Ovary (tissue), 9 donors: Measurements from ENCODE around the gene PBX1. TPM values are rescaled to one million over a fixed set of nuclear protein-coding genes. Genes with fewer than 3 reads are reported as not detected.

Experiments used
- DNase-seq, 5 donors: peaks; one replicate each; pipeline ENCODE4 v3.0.0-alpha.2; 2019 to 2020
- H3K27ac ChIP-seq, 2 donors: fragments of 200-600 bp; one replicate each; pipeline versions ENCODE4 v1.5.1 to v1.8.0; 2019 to 2022
- H3K27me3 ChIP-seq: fragments of 200-600 bp; one replicate; pipeline ENCODE4 v1.8.0; 2022
- H3K36me3 ChIP-seq: fragments of 200-600 bp; sonication (generic); one replicate; pipeline ENCODE4 v1.5.1; 2019
- H3K4me1 ChIP-seq: one replicate; pipeline ENCODE4 v1.8.1; 2013; ENCODE audit warnings: mild to moderate bottlenecking, moderate library complexity; ENCODE audit not compliant: insufficient read depth
- H3K4me3 ChIP-seq: fragments of 200-600 bp; sonication (generic); one replicate; pipeline ENCODE4 v1.5.1; 2017
- H3K9me3 ChIP-seq, 2 donors: fragments of 200-600 bp in 1 of 2; sonication (generic) in 1 of 2; one replicate each; pipeline versions ENCODE4 v1.5.1 to v1.8.1; 2013 to 2019; ENCODE audit warnings: mild to moderate bottlenecking in 1 of 2, moderate library complexity in 1 of 2
- EP300 ChIP-seq: sonication (generic); formaldehyde crosslinking; IDR thresholded peaks from one replicate; pipeline ENCODE4 v1.6.1; 2017; ENCODE audit warnings: antibody characterized with exemption
- POLR2A ChIP-seq: fragments of 450-650 bp; IDR thresholded peaks from one replicate; pipeline ENCODE4 v1.6.1; 2017; ENCODE audit warnings: antibody characterized with exemption, mild to moderate bottlenecking, moderate library complexity
- WGBS, 3 donors: extraction: QIAGEN DNeasy Blood & Tissue Kit in 1 of 3; methylation state at CpG; one replicate each; pipeline versions ENCODE4 v1.1.5 to v1.1.7; 2013 to 2017; 5-methylcytosine and 5-hydroxymethylcytosine counted together
- intact Hi-C, 4 donors: fragments of 100-400 bp; cut with DNase I; formaldehyde crosslinking; loops; one replicate each; pipeline versions ENCODE4 v1.11.0 to v1.15.1; 2022 to 2023
- polyA plus RNA-seq, 2 donors: library from polyadenylated mRNA; stranded (reverse); fragments of 200-250 nt in 1 of 2; fragments of 350-450 nt in 1 of 2; fragmentation: Illumina TruSeq in 1 of 2; extraction: RNeasy Lipid Tissue Mini Kit (QIAGEN cat#74804) in 1 of 2; gene quantifications; one replicate each; pipeline ENCODE4 v1.2.3, GENCODE V29; 2013 to 2014
- total RNA-seq, 7 donors: library from RNA; depleted of rRNA in 2 of 7; stranded (reverse); fragments of >200 nt in 2 of 7; fragmentation: NEBNext Ultra II Directional in 3 of 7; extraction: Animal tissue kit (Norgen Biotek cat#: 25700) in 3 of 7; gene quantifications; one replicate each; pipeline versions ENCODE4 v1.1.0 to v1.2.4, GENCODE V29; 2016 to 2023
- TF ChIP-seq, protein P1 (sequence below), 3 donors: fragments of 450-650 bp in 2 of 3; fragments of 200-600 bp in 1 of 3; IDR thresholded peaks; one replicate each; pipeline versions ENCODE4 v1.5.1 to v1.8.0; 2016 to 2022; ENCODE audit warnings: antibody characterized with exemption in 3 of 3, mild to moderate bottlenecking in 1 of 3
- donor health status: DM: no; HTN: no; CAD: no; lungs with moderate emphysema.
- donor health status: DM: no; HTN: no; CAD: no.
- donor health status: Bipolar disorder and iron deficiency.
- donor health status: DM: yes; HTN: yes; CAD: no.
- donor health status: DM: no; HTN: no; CAD: no.
- donor health status: DM: yes; HTN: yes; CAD: no.

PBX1 gene
- total and polyA plus RNA-seq, 9 donors = 43.7 to 220 (median 142) TPM

DNA sequence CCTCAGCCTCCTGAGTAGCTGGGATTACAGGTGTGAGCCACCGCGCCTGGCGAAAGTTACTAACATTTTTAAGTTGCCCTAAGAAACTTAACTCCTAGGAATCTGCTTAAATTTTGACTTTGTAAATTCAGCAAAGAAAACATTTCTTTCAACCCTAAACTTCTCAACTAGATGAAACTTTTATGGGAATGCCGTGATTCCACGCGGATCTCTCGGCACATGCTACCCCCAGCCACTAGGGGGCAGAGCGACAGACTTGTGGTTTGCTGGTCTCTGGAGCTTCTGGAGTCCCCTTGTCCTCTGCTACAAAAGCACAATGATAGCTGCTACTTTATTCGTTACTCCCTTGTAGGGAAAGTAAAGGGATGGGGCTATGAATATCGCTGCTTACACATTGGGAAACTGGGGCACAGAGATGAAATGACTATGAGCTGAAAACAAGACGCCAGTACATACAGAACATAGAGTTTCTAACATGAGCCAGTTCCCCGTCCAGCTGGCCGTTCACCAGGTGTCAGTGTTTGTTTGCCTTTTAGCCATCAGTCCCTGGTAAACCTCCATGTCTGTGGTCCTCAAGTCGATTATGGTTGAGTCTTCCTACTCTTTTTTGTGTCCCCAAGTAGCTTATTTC lies 114.7 kb downstream of the PBX1 start:
- H3K4me3 ChIP-seq = no peak overlapping the region
- WGBS, 3 donors = 92 to 94% (median 93%) methylated on average over 14 of the region's 14 CpGs
- H3K9me3 ChIP-seq = no peaks in the 10 kb centered on the region
- intact Hi-C loops = no loop called here
- no peak for DNase-seq
- H3K27ac ChIP-seq = no peak overlapping the region
- TF ChIP-seq, protein P1, sequence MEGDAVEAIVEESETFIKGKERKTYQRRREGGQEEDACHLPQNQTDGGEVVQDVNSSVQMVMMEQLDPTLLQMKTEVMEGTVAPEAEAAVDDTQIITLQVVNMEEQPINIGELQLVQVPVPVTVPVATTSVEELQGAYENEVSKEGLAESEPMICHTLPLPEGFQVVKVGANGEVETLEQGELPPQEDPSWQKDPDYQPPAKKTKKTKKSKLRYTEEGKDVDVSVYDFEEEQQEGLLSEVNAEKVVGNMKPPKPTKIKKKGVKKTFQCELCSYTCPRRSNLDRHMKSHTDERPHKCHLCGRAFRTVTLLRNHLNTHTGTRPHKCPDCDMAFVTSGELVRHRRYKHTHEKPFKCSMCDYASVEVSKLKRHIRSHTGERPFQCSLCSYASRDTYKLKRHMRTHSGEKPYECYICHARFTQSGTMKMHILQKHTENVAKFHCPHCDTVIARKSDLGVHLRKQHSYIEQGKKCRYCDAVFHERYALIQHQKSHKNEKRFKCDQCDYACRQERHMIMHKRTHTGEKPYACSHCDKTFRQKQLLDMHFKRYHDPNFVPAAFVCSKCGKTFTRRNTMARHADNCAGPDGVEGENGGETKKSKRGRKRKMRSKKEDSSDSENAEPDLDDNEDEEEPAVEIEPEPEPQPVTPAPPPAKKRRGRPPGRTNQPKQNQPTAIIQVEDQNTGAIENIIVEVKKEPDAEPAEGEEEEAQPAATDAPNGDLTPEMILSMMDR (IDR thresholded peaks at IDR 0.05) = no peak
- TF ChIP-seq POLR2A (no peak), EP300 (no peak)
- H3K27me3 ChIP-seq = no peaks in the 10 kb centered on the region
- no peaks in the 10 kb centered on the region for H3K36me3 ChIP-seq
- H3K4me1 ChIP-seq = peaks cover 13% of the 10 kb centered on the region

DNA sequence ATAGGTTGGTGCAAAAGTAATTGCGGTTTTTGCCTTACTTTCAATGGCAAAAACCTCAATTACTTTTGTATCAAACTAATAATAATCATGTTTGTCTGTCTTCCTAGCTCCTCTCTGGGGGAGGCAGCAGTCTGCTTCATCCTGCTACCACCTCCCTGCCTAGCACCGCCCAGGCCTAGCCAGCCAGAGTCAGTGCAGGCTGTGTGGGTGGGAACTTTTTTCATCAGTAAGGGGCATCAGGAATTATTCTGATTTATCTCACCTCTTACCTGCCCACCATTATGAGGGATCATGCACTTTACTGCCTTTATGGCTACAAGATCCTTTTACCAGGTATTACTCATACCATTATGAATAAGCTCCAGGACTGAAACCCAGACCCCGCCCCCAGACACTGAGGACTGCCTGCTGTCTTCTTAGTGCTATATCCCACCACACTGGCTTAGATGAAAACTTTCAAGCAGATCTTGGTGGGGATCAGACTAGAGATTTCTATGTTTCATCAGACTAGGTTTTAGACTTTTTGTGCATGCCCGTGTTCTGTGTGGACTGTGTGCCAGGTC lies 116.4 kb downstream of the PBX1 start:
- Histone ChIP-seq H3K9me3 (no peaks in the 10 kb centered on the region), H3K27me3 (no peaks in the 10 kb centered on the region), H3K36me3 (no peaks in the 10 kb centered on the region), H3K4me3 (no peak overlapping the region), H3K4me1 (peaks cover 12% of the 10 kb centered on the region), H3K27ac (no peak overlapping the region)
- DNase-seq = no peak
- 95 to 98% (median 96%) methylated on average over 4 of the region's 4 CpGs for WGBS, 3 donors
- intact Hi-C loops = no loop called here
- TF ChIP-seq POLR2A (no peak), EP300 (no peak)
- TF ChIP-seq, protein P1 (IDR thresholded peaks at IDR 0.05) = no peak

DNA sequence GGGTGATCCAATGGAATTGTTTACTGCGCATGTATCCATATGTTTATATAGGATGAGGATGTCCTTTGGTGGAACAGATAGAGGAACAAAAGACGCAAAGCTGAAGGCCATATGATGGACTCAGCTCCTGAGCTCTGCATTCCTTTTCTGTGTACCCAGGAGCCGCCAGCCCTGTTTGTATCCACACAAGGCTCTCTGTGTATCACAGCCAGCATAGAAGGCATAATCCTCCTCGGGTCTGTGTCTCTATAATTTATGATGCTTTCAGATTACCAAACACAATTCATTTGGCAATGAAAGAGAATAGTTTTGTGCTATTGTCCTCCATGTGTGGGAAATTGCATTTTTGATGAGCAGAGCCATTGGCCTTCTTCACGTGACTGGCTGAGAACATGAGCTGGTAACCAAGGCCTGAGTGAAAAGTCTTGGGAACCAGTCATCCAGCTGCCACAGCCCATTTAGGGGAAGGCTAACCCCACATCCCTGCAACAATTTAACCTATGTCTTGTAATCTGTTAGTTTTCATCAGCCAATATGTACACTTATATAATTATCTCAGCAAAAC lies 119.2 kb downstream of the PBX1 start:
- no peaks in the 10 kb centered on the region for H3K36me3 ChIP-seq
- no peaks in the 10 kb centered on the region for H3K27me3 ChIP-seq
- intact Hi-C loops = no loop called here
- no peaks in the 10 kb centered on the region for H3K9me3 ChIP-seq
- no peak for DNase-seq
- WGBS, 3 donors = 68 to 79% (median 79%) methylated on average over 5 of the region's 5 CpGs
- no peak overlapping the region for H3K27ac ChIP-seq
- no peak for TF ChIP-seq EP300
- TF ChIP-seq POLR2A = no peak
- TF ChIP-seq, protein P1 (IDR thresholded peaks at IDR 0.05) = no peak
- no peak overlapping the region for H3K4me3 ChIP-seq
- H3K4me1 ChIP-seq = peaks cover 3% of the 10 kb centered on the region

- Histone ChIP-seq H3K4me1 (peaks cover 5% of the 10 kb centered on the region), H3K27ac (no peak overlapping the region), H3K4me3 (no peak overlapping the region), H3K36me3 (no peaks in the 10 kb centered on the region), H3K9me3 (no peaks in the 10 kb centered on the region), H3K27me3 (no peaks in the 10 kb centered on the region)
- DNase-seq = no peak
- intact Hi-C loops = no loop called here
- TF ChIP-seq EP300 (no peak), POLR2A (no peak)
- TF ChIP-seq, protein P1 (IDR thresholded peaks at IDR 0.05) = no peak
- WGBS, 3 donors = 94 to 98% (median 97%) methylated on average over 6 of the region's 6 CpGs
These were observed 123.6 kb downstream of the PBX1 start for GRCh38 chr1:164682570-164682969.
